Measurements from ENCODE around the gene TRMT61B.
A peak's percentile ranks its signal among the peaks of the same experiment; 100 is the strongest.

TRMT61B gene

GRCh38 chr2:28821295-28821958 is 48.7 kb downstream of the TRMT61B start (continued):
- TF ChIP-seq ZNF280D (tag by site-specific recombination; IDR thresholded peaks at IDR 0.05) (no peak), ZFP69B (tag by site-specific recombination; IDR thresholded peaks at IDR 0.05) (no peak), ZNF24 (tag by site-specific recombination; IDR thresholded peaks at IDR 0.05) (no peak), ZNF2 (tag by site-specific recombination; IDR thresholded peaks at IDR 0.05) (0 out of 2 replicates have a peak, but pooled peaks have one; percentile 57), ZNF623 (tag by site-specific recombination; IDR thresholded peaks at IDR 0.05) (no peak), ZNF624 (tag by site-specific recombination; IDR thresholded peaks at IDR 0.05) (no peak), ZNF530 (tag by site-specific recombination; IDR thresholded peaks at IDR 0.05; ENCODE audit: low read depth) (no peak), ZNF521 (tag by site-specific recombination; IDR thresholded peaks at IDR 0.05) (no peak), FEZF1 (tag by site-specific recombination; IDR thresholded peaks at IDR 0.05) (no peak), ZBTB48 (tag by site-specific recombination; IDR thresholded peaks at IDR 0.05) (no peak), ZNF660 (tag by site-specific recombination; IDR thresholded peaks at IDR 0.05) (no peak), ZNF621 (tag by site-specific recombination; IDR thresholded peaks at IDR 0.05) (no peak), HOXC10 (CRISPR knock-in tag; IDR thresholded peaks at IDR 0.05) (no peak), ZNF626 (tag by site-specific recombination; IDR thresholded peaks at IDR 0.05) (no peak), ZNF184 (tag by site-specific recombination; IDR thresholded peaks at IDR 0.05) (no peak), ZNF791 (tag by site-specific recombination; IDR thresholded peaks at IDR 0.05) (no peak), ZNF157 (tag by site-specific recombination; IDR thresholded peaks at IDR 0.05) (no peak), ZNF391 (tag by site-specific recombination; IDR thresholded peaks at IDR 0.05; ENCODE audit: borderline replicate concordance, low read depth) (no peak)
- TF ChIP-seq, protein P1, sequence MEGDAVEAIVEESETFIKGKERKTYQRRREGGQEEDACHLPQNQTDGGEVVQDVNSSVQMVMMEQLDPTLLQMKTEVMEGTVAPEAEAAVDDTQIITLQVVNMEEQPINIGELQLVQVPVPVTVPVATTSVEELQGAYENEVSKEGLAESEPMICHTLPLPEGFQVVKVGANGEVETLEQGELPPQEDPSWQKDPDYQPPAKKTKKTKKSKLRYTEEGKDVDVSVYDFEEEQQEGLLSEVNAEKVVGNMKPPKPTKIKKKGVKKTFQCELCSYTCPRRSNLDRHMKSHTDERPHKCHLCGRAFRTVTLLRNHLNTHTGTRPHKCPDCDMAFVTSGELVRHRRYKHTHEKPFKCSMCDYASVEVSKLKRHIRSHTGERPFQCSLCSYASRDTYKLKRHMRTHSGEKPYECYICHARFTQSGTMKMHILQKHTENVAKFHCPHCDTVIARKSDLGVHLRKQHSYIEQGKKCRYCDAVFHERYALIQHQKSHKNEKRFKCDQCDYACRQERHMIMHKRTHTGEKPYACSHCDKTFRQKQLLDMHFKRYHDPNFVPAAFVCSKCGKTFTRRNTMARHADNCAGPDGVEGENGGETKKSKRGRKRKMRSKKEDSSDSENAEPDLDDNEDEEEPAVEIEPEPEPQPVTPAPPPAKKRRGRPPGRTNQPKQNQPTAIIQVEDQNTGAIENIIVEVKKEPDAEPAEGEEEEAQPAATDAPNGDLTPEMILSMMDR (tag by site-specific recombination; IDR thresholded peaks at IDR 0.05): peak; percentile 75
- TF ChIP-seq, protein P2, sequence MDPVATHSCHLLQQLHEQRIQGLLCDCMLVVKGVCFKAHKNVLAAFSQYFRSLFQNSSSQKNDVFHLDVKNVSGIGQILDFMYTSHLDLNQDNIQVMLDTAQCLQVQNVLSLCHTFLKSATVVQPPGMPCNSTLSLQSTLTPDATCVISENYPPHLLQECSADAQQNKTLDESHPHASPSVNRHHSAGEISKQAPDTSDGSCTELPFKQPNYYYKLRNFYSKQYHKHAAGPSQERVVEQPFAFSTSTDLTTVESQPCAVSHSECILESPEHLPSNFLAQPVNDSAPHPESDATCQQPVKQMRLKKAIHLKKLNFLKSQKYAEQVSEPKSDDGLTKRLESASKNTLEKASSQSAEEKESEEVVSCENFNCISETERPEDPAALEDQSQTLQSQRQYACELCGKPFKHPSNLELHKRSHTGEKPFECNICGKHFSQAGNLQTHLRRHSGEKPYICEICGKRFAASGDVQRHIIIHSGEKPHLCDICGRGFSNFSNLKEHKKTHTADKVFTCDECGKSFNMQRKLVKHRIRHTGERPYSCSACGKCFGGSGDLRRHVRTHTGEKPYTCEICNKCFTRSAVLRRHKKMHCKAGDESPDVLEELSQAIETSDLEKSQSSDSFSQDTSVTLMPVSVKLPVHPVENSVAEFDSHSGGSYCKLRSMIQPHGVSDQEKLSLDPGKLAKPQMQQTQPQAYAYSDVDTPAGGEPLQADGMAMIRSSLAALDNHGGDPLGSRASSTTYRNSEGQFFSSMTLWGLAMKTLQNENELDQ (tag by site-specific recombination; IDR thresholded peaks at IDR 0.05; ENCODE audit: low read depth): no peak
- TF ChIP-seq, protein P3, sequence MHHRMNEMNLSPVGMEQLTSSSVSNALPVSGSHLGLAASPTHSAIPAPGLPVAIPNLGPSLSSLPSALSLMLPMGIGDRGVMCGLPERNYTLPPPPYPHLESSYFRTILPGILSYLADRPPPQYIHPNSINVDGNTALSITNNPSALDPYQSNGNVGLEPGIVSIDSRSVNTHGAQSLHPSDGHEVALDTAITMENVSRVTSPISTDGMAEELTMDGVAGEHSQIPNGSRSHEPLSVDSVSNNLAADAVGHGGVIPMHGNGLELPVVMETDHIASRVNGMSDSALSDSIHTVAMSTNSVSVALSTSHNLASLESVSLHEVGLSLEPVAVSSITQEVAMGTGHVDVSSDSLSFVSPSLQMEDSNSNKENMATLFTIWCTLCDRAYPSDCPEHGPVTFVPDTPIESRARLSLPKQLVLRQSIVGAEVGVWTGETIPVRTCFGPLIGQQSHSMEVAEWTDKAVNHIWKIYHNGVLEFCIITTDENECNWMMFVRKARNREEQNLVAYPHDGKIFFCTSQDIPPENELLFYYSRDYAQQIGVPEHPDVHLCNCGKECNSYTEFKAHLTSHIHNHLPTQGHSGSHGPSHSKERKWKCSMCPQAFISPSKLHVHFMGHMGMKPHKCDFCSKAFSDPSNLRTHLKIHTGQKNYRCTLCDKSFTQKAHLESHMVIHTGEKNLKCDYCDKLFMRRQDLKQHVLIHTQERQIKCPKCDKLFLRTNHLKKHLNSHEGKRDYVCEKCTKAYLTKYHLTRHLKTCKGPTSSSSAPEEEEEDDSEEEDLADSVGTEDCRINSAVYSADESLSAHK (tag by site-specific recombination; IDR thresholded peaks at IDR 0.05): no peak
- TF ChIP-seq, protein P4, sequence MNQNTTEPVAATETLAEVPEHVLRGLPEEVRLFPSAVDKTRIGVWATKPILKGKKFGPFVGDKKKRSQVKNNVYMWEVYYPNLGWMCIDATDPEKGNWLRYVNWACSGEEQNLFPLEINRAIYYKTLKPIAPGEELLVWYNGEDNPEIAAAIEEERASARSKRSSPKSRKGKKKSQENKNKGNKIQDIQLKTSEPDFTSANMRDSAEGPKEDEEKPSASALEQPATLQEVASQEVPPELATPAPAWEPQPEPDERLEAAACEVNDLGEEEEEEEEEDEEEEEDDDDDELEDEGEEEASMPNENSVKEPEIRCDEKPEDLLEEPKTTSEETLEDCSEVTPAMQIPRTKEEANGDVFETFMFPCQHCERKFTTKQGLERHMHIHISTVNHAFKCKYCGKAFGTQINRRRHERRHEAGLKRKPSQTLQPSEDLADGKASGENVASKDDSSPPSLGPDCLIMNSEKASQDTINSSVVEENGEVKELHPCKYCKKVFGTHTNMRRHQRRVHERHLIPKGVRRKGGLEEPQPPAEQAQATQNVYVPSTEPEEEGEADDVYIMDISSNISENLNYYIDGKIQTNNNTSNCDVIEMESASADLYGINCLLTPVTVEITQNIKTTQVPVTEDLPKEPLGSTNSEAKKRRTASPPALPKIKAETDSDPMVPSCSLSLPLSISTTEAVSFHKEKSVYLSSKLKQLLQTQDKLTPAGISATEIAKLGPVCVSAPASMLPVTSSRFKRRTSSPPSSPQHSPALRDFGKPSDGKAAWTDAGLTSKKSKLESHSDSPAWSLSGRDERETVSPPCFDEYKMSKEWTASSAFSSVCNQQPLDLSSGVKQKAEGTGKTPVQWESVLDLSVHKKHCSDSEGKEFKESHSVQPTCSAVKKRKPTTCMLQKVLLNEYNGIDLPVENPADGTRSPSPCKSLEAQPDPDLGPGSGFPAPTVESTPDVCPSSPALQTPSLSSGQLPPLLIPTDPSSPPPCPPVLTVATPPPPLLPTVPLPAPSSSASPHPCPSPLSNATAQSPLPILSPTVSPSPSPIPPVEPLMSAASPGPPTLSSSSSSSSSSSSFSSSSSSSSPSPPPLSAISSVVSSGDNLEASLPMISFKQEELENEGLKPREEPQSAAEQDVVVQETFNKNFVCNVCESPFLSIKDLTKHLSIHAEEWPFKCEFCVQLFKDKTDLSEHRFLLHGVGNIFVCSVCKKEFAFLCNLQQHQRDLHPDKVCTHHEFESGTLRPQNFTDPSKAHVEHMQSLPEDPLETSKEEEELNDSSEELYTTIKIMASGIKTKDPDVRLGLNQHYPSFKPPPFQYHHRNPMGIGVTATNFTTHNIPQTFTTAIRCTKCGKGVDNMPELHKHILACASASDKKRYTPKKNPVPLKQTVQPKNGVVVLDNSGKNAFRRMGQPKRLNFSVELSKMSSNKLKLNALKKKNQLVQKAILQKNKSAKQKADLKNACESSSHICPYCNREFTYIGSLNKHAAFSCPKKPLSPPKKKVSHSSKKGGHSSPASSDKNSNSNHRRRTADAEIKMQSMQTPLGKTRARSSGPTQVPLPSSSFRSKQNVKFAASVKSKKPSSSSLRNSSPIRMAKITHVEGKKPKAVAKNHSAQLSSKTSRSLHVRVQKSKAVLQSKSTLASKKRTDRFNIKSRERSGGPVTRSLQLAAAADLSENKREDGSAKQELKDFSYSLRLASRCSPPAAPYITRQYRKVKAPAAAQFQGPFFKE (tag by site-specific recombination; IDR thresholded peaks at IDR 0.05; ENCODE audit: borderline replicate concordance): no peak

Data from HEK293 (cell line).